ENCODE results near the gene PIK3CA.

The PIK3CA gene

GRCh38 chr3:179158336-179159039, 10.3 kb downstream of the PIK3CA start:
- no peak for DNase-seq

GRCh38 chr3:179163503-179163902, 15.3 kb downstream of the PIK3CA start:
- no peak for DNase-seq

GRCh38 chr3:179164857-179165256, 16.7 kb downstream of the PIK3CA start:
- no peak for DNase-seq

GRCh38 chr3:179166561-179167201, 18.5 kb downstream of the PIK3CA start:
- DNase-seq: no peak

- no peak for DNase-seq
Observed at GRCh38 chr3:179168918-179169317, 20.8 kb downstream of the PIK3CA start.

- no peak for DNase-seq
Observed at GRCh38 chr3:179172546-179172945, 24.4 kb downstream of the PIK3CA start.

GRCh38 chr3:179174316-179174715, 26.2 kb downstream of the PIK3CA start:
- DNase-seq: no peak

- DNase-seq: no peak
Observed at GRCh38 chr3:179174898-179175297, 26.7 kb downstream of the PIK3CA start.

- no peak for DNase-seq
Observed at GRCh38 chr3:179175358-179175757, 27.2 kb downstream of the PIK3CA start.

GRCh38 chr3:179177611-179178010, 29.5 kb downstream of the PIK3CA start:
- DNase-seq: no peak

- no peak for DNase-seq
Observed at GRCh38 chr3:179179256-179179655, 31.1 kb downstream of the PIK3CA start.

GRCh38 chr3:179179979-179180759, 32.0 kb downstream of the PIK3CA start:
- no peak for DNase-seq

- no peak for DNase-seq
Observed at GRCh38 chr3:179181021-179181472, 32.9 kb downstream of the PIK3CA start.

- DNase-seq: no peak
Observed at GRCh38 chr3:179181993-179182551, 33.9 kb downstream of the PIK3CA start.

GRCh38 chr3:179182902-179183301, 34.7 kb downstream of the PIK3CA start:
- no peak for DNase-seq

GRCh38 chr3:179184826-179185225, 36.7 kb downstream of the PIK3CA start:
- DNase-seq: no peak

- no peak for DNase-seq
Observed at GRCh38 chr3:179186426-179186825, 38.3 kb downstream of the PIK3CA start.

GRCh38 chr3:179189759-179190158, 41.6 kb downstream of the PIK3CA start:
- no peak for DNase-seq

GRCh38 chr3:179190581-179190980, 42.4 kb downstream of the PIK3CA start:
- no peak for DNase-seq

GRCh38 chr3:179192542-179192941, 44.4 kb downstream of the PIK3CA start:
- no peak for DNase-seq

- DNase-seq: no peak
Observed at GRCh38 chr3:179194931-179195330, 46.8 kb downstream of the PIK3CA start.

GRCh38 chr3:179196098-179196497, 47.9 kb downstream of the PIK3CA start:
- DNase-seq: no peak

GRCh38 chr3:179196700-179197099, 48.5 kb downstream of the PIK3CA start:
- DNase-seq: no peak

GRCh38 chr3:179200790-179201189, 52.6 kb downstream of the PIK3CA start:
- DNase-seq: no peak

Measured in NCI-H1694 treated with DMSO at 0.1 percent for 48 hours (cell line).